GM12872 (cell line): ENCODE data around the gene BTG4.

ENCODE experiments used
- TF ChIP-seq, protein P1 (sequence below): IDR thresholded peaks from 3 replicates; pipeline ENCODE4 v1.5.1; 2011; ENCODE audit warnings: low read depth, mild to moderate bottlenecking, low read length, moderate library complexity; ENCODE audit not compliant: insufficient read depth

BTG4 gene

DNA sequence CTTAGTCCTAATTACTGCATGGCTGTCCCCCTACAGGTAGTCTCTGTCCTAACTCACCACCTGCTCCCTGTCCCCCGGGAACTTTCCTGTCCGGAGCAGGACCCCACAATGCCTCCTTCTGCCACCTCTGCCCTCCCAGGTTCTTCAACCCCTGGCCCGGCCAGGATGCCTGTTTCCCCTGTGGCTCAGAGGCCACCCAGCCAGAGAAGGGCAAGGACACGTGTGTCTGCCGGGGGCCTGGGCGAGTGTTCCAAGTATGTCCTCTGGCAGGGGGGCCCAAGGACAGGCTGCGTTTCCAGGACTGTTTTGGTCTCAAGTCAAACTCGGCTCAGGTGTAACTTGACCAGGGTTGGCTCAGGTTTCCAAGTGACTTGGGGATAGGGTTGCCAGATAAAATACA, 63.8 kb downstream of the BTG4 start:
- TF ChIP-seq, protein P1, sequence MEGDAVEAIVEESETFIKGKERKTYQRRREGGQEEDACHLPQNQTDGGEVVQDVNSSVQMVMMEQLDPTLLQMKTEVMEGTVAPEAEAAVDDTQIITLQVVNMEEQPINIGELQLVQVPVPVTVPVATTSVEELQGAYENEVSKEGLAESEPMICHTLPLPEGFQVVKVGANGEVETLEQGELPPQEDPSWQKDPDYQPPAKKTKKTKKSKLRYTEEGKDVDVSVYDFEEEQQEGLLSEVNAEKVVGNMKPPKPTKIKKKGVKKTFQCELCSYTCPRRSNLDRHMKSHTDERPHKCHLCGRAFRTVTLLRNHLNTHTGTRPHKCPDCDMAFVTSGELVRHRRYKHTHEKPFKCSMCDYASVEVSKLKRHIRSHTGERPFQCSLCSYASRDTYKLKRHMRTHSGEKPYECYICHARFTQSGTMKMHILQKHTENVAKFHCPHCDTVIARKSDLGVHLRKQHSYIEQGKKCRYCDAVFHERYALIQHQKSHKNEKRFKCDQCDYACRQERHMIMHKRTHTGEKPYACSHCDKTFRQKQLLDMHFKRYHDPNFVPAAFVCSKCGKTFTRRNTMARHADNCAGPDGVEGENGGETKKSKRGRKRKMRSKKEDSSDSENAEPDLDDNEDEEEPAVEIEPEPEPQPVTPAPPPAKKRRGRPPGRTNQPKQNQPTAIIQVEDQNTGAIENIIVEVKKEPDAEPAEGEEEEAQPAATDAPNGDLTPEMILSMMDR, result 0 out of 3 replicates have a peak, but pooled peaks have one; percentile 7

DNA sequence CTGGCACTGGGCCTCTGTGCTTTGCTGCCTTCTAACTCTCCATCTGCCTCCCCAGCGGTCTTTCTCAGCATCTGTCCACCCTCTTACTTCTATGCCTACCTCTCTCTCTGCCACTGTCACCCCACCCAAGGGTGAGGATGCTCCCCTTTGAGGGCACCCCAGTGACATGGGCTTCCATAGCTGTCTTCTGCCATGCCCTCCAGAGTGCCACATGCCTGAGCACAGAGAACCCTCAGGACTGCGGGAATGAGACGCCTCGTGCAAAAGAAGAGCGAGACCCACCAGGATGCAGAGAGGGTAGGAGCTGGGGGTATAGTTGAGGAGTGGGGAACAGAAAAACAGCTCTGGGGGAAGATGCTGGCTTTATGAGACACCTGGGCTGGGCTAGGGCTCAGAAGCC, 64.3 kb downstream of the BTG4 start:
- TF ChIP-seq, protein P1, result no peak

DNA sequence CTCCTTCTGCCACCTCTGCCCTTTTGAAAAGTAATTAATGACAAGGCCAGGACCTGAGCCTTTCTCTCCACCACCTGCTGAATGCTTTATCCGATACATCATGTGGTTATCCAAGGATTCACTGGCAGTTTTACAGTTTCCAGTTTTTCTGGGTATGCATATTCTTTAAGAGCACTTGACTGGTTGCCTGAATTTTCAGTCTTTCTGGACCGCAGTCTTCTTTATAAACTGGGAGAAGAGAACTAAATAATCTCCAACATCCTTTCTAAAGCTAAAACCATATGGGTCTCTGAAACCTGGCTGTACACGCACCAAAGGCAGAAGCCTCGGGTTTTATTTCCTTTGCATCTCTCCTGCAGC, 65.1 kb downstream of the BTG4 start:
- TF ChIP-seq, protein P1, result no peak

DNA sequence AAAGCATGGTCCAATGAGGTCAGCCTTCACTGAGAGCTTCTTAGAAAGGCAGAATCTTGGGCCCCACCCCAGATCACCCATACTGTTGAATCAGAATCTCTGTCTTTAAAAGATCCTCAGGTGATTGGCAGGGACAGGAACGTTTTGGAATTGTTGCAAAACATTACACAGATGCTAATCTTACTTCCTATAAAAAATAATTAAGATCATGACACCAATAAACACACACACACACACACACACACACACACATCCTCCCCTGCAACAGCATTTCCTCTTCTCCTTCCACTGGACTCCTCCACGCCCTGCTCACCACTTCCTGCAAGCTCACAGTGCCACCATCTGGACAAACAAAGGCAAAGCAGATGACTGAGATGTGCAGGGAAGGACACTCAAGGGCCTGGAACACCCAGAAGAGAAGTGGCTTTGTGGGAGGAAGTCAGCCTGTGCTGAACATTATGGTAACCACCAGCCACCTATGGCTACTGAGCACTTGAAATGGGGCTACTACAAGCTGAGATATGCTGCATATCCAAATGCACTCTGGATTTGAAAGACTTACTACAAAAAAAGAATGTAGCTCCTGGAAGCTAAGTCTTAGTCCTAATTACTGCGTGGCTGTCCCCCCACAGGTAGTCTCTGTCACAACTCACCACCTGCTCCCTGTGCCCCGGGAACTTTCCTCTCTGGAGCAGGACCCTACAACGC, 65.6 kb downstream of the BTG4 start:
- TF ChIP-seq, protein P1, result peak; percentile 91

DNA sequence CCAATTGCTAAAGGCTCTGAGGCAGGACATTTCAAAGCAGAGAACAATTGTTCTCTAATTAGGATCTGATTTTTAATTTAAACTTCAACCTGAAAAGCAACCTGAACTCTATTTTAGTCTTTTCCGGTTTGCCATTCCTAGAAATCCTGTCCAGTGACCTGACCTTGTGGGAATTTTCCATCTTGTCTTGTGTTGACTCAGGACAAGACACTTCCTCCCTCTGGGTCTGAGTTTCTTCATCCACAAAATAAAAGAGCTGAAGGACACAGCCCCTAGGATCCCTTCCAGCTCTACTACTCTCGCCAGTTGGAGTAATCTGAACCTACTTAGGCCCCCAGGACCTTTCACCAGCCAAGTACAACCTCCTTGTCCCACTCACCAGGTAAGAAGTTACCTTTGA, 66.6 kb downstream of the BTG4 start:
- TF ChIP-seq, protein P1, result no peak
